PFSK-1 (cell line): ENCODE results near the gene ZC3H10.

Source experiments
- FOXP2 ChIP-seq: optimal IDR thresholded peaks from 2 replicates; pipeline ENCODE3; 2011; ENCODE audit warnings: borderline replicate concordance, control low read depth, inconsistent platforms; ENCODE audit not compliant: insufficient read depth; ENCODE audit errors: extremely low read length, extremely low read depth
- POLR2AphosphoS5 ChIP-seq: IDR thresholded peaks from 2 replicates; pipeline ENCODE4 v1.6.1; 2012; ENCODE audit warnings: low read depth, mild to moderate bottlenecking, control low read depth, low read length, moderate library complexity
- REST ChIP-seq, 2 experiments: IDR thresholded peaks; 2 replicates each; pipeline versions ENCODE4 v1.6.1 to v1.8.0; 2011 to 2012; ENCODE audit warnings: low read depth in 2 of 2, low read length in 2 of 2, control low read depth in 1 of 2, inconsistent platforms in 1 of 2, mild to moderate bottlenecking in 1 of 2, moderate library complexity in 1 of 2; ENCODE audit not compliant: insufficient read depth in 1 of 2
- TAF1 ChIP-seq: IDR thresholded peaks from 2 replicates; pipeline ENCODE4 v1.6.1; 2012; ENCODE audit warnings: low read length, control low read depth, borderline replicate concordance; ENCODE audit not compliant: insufficient read depth

GRCh38 chr12:56150563-56150962 lies 32.5 kb downstream of the ZC3H10 start:
- TF ChIP-seq REST (IDR thresholded peaks at IDR 0.05; ENCODE audit: insufficient read depth in 1 of 2, low read depth in 2 of 2, low read length in 2 of 2) (no peak), TAF1 (no peak), FOXP2 (no peak), POLR2AphosphoS5 (no peak)
